Lung (tissue), 12 donors: ENCODE data around the gene TMEM63A. TPM values are rescaled to one million over a fixed set of nuclear protein-coding genes. Genes with fewer than 3 reads are reported as not detected.
A peak's percentile ranks its signal among the peaks of the same experiment; 100 is the strongest.

Experiments used
- ATAC-seq: fragments of 200-7000 bp; cut with Tn5 transposase; one replicate; pipeline ENCODE4 v1.9.1; 2020; ENCODE audit warnings: moderate number of reproducible peaks; ENCODE audit not compliant: insufficient read depth, low FRiP score
- DNase-seq, 3 donors: peaks; one replicate each; pipeline ENCODE4 v3.0.0-alpha.2; 2013 to 2017
- H3K27ac ChIP-seq, 2 donors: one replicate each; pipeline ENCODE4 v1.5.1; 2013; ENCODE audit warnings: mild to moderate bottlenecking in 2 of 2, moderate library complexity in 2 of 2, control low read depth in 1 of 2, inconsistent platforms in 1 of 2, low read depth in 1 of 2, low read length in 1 of 2
- H3K27me3 ChIP-seq, 3 donors: one replicate each; pipeline ENCODE4 v1.5.1; 2013; ENCODE audit warnings: low read length in 2 of 3; ENCODE audit not compliant: control insufficient read depth in 3 of 3, insufficient read depth in 3 of 3
- H3K36me3 ChIP-seq, 4 donors: one replicate each; pipeline ENCODE4 v1.5.1; 2013; ENCODE audit warnings: low read length in 4 of 4, mild to moderate bottlenecking in 1 of 4, moderate library complexity in 1 of 4; ENCODE audit not compliant: control insufficient read depth in 4 of 4, insufficient read depth in 4 of 4
- H3K4me1 ChIP-seq, 5 donors: one replicate each; pipeline ENCODE4 v1.5.1; 2013; ENCODE audit warnings: low read length in 5 of 5, mild to moderate bottlenecking in 2 of 5, moderate library complexity in 1 of 5; ENCODE audit not compliant: control insufficient read depth in 5 of 5, insufficient read depth in 5 of 5
- H3K4me3 ChIP-seq: one replicate; pipeline ENCODE4 v1.5.1; 2013; ENCODE audit warnings: mild to moderate bottlenecking, control low read depth, moderate library complexity
- H3K9ac ChIP-seq, 2 donors: one replicate each; pipeline ENCODE4 v1.5.1; 2013; ENCODE audit warnings: low read length in 2 of 2, control low read depth in 1 of 2; ENCODE audit not compliant: insufficient read depth in 1 of 2
- H3K9me3 ChIP-seq, 4 donors: one replicate each; pipeline ENCODE4 v1.5.1; 2013; ENCODE audit warnings: low read length in 3 of 4, mild to moderate bottlenecking in 1 of 4, moderate library complexity in 1 of 4; ENCODE audit not compliant: control insufficient read depth in 4 of 4, insufficient read depth in 3 of 4
- CTCF ChIP-seq: IDR thresholded peaks from 2 replicates; pipeline ENCODE4 v1.5.1; 2012; ENCODE audit warnings: mild to moderate bottlenecking; ENCODE audit errors: control extremely low read depth, extremely low read depth
- WGBS, 2 donors: extraction: QIAGEN DNeasy Blood & Tissue Kit; methylation state at CpG; one replicate each; pipeline ENCODE4 v1.1.7; 2013; 5-methylcytosine and 5-hydroxymethylcytosine counted together
- polyA plus RNA-seq, 2 donors: library from polyadenylated mRNA; stranded (reverse); fragments of 200-250 nt; gene quantifications; one replicate each; pipeline ENCODE4 v1.2.1, GENCODE V29; 2013
- total RNA-seq, 2 donors: library from RNA; depleted of rRNA in 1 of 2; stranded (reverse); fragments of >200 nt in 1 of 2; gene quantifications; one replicate each; pipeline ENCODE4 v1.2.1, GENCODE V29; 2014 to 2021
- donor health status: control.
- donor health status: control.
- donor health status: Bipolar disorder and iron deficiency.
- donor health status: healthy.
- donor health status: DM: yes; HTN: yes; CAD: no.

TMEM63A gene
- total and polyA plus RNA-seq, 4 donors = 26.1 to 108 (median 73.1) TPM

DNA sequence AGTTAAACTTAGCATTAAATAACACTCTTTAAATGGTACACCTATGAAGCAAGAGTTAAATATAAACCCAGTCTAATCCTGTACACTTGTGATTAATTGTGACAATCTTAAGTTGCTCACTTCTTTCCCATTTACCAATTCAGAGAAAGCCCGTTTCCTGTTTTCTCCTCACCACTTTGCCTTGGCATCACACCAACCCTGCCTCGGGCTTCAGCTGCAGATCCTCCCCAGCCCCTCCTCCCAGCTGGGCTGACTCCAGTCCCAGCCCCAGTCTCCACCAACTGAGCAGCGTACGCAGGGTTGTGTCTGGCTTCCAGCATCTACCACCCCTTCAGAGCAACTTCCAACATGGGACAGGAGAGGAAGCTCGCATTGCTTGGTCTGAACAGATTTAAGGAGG, 37.7 kb upstream of the TMEM63A start:
- Histone ChIP-seq H3K4me3 (no peak overlapping the region), H3K36me3 (peaks cover 0 to 30% (median 20%) of the 10 kb centered on the region in 4 donors), H3K4me1 (peaks cover 0 to 31% (median 9%) of the 10 kb centered on the region in 5 donors), H3K27ac (peak overlapping the region in 1 of 2 donors; percentile 9), H3K9me3 (peaks cover 0 to 2% (median 0%) of the 10 kb centered on the region in 4 donors), H3K27me3 (no peaks in the 10 kb centered on the region), H3K9ac (no peak overlapping the region)
- peak; percentile 78 to 93 (median 82) for DNase-seq
- TF ChIP-seq CTCF = no peak
- no peak for ATAC-seq
- WGBS, 2 donors = 7 to 23% methylated on average over 5 of the region's 5 CpGs

DNA sequence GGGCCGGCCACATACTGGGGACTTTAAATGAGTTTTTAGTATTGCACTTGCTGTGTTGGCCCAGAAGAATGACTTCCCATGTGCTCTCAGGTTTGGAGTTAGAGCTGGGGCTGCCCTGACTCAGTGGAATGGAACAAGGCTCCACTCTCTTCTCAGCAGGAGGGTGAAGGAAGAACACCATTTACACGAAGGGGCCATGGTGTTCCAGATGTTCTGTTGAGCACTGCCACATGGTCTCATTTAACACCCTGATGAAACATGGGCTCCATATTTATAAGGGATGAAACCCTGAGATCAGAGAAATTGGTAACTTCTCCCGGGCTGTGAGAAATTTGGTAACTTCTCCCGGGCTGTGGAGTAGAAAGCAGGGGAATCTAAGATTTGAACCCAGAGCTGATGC, 36.1 kb upstream of the TMEM63A start:
- no peak for DNase-seq
- peaks cover 0 to 2% (median 0%) of the 10 kb centered on the region in 4 donors for H3K9me3 ChIP-seq
- WGBS, 2 donors = 91 to 94% methylated on average over 4 of the region's 4 CpGs

GRCh38 chr1:225917536-225917935, 35.4 kb upstream of the TMEM63A start:
- ATAC-seq = no peak
- WGBS, 2 donors = 91 to 92% methylated on average over 5 of the region's 5 CpGs

More for the DNA sequence above, 36.1 kb upstream of the TMEM63A start:
- H3K27ac ChIP-seq = no peak overlapping the region
- no peaks in the 10 kb centered on the region for H3K27me3 ChIP-seq
- H3K4me1 ChIP-seq = peaks cover 0 to 28% (median 9%) of the 10 kb centered on the region in 5 donors
- H3K36me3 ChIP-seq = peaks cover 0 to 31% (median 23%) of the 10 kb centered on the region in 4 donors
- no peak for ATAC-seq
- no peak overlapping the region for H3K9ac ChIP-seq
- no peak overlapping the region for H3K4me3 ChIP-seq
- TF ChIP-seq CTCF = no peak

More at GRCh38 chr1:225917536-225917935, 35.4 kb upstream of the TMEM63A start:
- DNase-seq = no peak
- no peak overlapping the region for H3K9ac ChIP-seq
- peaks cover 0 to 21% (median 4%) of the 10 kb centered on the region in 5 donors for H3K4me1 ChIP-seq
- H3K27ac ChIP-seq = no peak overlapping the region
- TF ChIP-seq CTCF = no peak
- peaks cover 0 to 30% (median 22%) of the 10 kb centered on the region in 4 donors for H3K36me3 ChIP-seq
- no peak overlapping the region for H3K4me3 ChIP-seq
- H3K9me3 ChIP-seq = peaks cover 0 to 2% (median 0%) of the 10 kb centered on the region in 4 donors
- H3K27me3 ChIP-seq = no peaks in the 10 kb centered on the region
